Stimulated activated CD4-positive, alpha-beta T cell treated with anti-CD3 and anti-CD28 coated beads, Interleukin-12 subunit alpha, Interleukin-12 subunit beta, amount 100 ng/mL, for 4 hours (primary cell): Measurements from ENCODE around the gene HNRNPR.
"Not testable (repeated sequence)": the region's sequence is repeated elsewhere in the genome, so short reads cannot be mapped to it uniquely, and the experiment has no call there.

Source experiments
- DNase-seq: peaks from one replicate; pipeline ENCODE4 v3.0.0-alpha.2; 2020

The HNRNPR gene

GRCh38 chr1:23322770-23323169 is 21.3 kb downstream of the HNRNPR start:
- DNase-seq = no peak

GRCh38 chr1:23310280-23310679 is 33.8 kb downstream of the HNRNPR start:
- DNase-seq = not testable (repeated sequence)

- DNase-seq = no peak
These were observed 39.9 kb downstream of the HNRNPR start for GRCh38 chr1:23304140-23304620.

- no peak for DNase-seq
These were observed 40.6 kb downstream of the HNRNPR start for GRCh38 chr1:23303524-23303923.

- DNase-seq = no peak
These were observed 47.2 kb downstream of the HNRNPR start for GRCh38 chr1:23296931-23297330.

DNA sequence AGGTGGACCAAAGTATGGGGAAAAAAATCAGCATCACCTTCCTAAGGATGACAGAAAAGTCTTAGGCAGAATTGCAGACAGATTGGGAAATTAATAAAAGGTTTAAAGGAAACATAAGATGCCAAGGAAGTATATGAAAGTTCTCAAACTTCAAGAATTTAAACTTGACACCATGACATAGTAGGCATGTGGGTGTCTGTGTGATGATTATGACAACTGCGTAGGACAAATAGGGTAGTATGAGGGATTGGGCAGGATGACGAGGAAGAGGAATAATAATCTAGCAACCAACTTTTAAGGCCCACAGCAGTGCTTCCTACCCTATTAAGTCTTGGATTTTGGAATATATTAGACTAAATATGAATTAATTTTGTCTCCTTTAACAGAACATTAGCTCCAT is 52.4 kb downstream of the HNRNPR start:
- DNase-seq = no peak

- DNase-seq = no peak
These were observed 53.1 kb downstream of the HNRNPR start for GRCh38 chr1:23290836-23291565.

- DNase-seq = no peak
These were observed 55.4 kb downstream of the HNRNPR start for GRCh38 chr1:23288671-23289070.

DNA sequence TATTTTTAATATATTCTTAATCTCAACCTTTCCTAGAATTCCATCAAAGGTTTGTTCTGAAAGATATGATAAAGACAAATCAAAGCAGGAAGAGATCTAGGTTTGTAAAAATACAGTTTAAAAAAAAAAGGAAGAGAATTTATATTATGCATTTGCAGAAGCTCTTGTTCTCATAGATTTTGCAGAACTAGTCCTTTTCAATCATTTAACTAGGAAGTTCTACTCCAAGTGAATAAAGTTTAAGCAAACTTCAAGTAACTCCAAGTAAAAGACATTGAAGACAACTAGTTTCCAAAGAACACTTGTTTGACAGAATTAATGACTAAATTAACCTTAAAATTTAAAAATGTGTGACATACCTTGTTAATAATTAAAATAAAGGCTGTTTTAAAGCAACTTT is 55.9 kb downstream of the HNRNPR start:
- DNase-seq = no peak

DNA sequence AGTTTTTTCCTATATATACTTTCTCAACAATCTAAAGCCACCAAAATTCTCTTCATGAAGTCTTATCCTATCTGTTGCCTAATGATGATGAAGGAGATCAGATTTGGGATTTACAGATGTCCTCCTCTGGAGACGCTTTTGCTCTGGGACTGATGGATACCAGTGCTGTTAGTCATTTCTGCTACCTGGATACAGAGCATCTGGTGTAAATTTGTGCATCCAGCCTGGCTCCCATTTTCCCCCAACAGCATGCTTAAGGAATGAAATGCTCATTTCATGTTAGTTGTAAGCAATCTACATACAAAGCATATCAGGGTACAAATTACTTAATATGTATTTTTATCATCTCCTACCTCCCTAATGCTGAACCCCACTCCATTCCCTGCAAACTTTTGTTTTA is 57.7 kb downstream of the HNRNPR start:
- DNase-seq = no peak

GRCh38 chr1:23283667-23284602 is 60.1 kb downstream of the HNRNPR start:
- DNase-seq = no peak

- DNase-seq = no peak
These were observed 61.1 kb downstream of the HNRNPR start for GRCh38 chr1:23282957-23283356.

GRCh38 chr1:23278717-23279116 is 65.4 kb downstream of the HNRNPR start:
- no peak for DNase-seq

- no peak for DNase-seq
These were observed 67.6 kb downstream of the HNRNPR start for GRCh38 chr1:23276531-23276930.

GRCh38 chr1:23274134-23274505 is 70.0 kb downstream of the HNRNPR start:
- DNase-seq = no peak

DNA sequence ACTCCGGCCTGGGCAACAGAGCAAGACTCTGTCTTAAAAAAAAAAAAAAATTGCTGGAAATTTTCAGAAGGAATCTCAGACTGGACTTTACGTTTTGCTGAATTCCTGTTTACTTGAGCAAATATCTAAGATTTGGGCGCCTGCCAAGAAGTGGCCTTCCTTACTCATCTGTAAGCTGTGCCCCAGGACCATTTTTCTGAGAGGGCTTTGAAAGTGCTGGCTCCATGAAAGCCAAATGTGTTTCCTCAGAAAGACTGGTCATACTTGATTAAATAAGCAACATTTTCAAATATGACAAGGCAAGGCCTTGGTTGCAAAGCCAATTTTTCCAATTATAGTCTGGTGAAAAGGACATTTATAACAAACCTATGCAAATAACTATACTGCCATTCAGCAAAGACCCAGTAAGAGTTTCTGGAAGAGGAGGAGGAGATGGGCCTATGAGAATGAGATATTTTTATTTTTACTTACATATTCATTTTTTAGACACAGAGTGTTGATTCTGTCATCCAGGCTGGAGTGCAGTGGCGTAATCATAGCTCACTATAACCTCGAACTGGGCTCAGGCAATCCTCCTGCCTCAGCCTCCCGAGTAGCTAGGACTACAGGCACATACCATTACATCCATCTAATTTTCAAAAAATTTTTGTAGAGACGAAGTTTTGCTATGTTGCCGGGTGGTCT is 70.5 kb downstream of the HNRNPR start:
- DNase-seq = no peak

DNA sequence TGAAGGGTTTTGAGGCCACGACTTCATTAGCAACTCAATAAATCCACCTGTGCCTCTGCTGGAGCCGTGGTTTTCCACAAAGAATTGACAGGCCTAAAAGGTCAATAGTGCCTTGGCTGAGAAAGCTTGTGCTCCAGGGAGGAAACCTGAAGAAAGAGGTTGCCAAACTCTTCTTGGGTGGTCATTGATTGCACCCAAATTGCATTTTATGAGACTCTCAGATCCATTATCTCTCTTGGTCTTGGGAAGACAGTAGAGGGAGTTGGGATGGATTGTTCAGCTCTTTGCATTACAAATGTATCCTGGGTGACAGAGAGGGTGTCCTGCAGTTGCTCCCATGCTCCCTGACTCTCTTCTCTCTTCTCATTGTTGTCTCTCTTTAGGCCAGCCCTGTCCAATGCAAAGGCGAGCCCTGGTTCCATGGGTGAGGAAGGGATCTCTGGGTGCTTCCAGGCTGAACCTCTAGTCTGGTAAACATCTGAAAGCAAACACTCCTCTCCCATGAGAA is 80.7 kb downstream of the HNRNPR start:
- no peak for DNase-seq

GRCh38 chr1:23258082-23258481 is 86.0 kb downstream of the HNRNPR start:
- DNase-seq = not testable (repeated sequence)

GRCh38 chr1:23257371-23257770 is 86.7 kb downstream of the HNRNPR start:
- DNase-seq = not testable (repeated sequence)
